Epithelial cell of proximal tubule (primary cell): ENCODE data around the gene UMAD1. TPM values are rescaled to one million over a fixed set of nuclear protein-coding genes. Genes with fewer than 3 reads are reported as not detected.

Source experiments
- DNase-seq: peaks from one replicate; pipeline ENCODE4 v3.0.0-alpha.2; 2011; ENCODE audit warnings: low read depth
- H3K4me3 ChIP-seq: 2 replicates; pipeline ENCODE4 v1.5.1; 2011; ENCODE audit warnings: low read depth, mild to moderate bottlenecking, low read length
- total RNA-seq: library from RNA; depleted of rRNA; stranded (reverse); fragments of >200 nt; gene quantifications from 2 replicates; pipeline ENCODE4 v1.2.3, GENCODE V29; 2015
- TF ChIP-seq, protein P1 (sequence below): conservative IDR thresholded peaks from 2 replicates; pipeline ENCODE4 v1.5.1; 2012; ENCODE audit warnings: low read depth, mild to moderate bottlenecking, low read length

The UMAD1 gene
- total RNA-seq, 1 donor from 2014 or later, result 9.7 TPM

DNA sequence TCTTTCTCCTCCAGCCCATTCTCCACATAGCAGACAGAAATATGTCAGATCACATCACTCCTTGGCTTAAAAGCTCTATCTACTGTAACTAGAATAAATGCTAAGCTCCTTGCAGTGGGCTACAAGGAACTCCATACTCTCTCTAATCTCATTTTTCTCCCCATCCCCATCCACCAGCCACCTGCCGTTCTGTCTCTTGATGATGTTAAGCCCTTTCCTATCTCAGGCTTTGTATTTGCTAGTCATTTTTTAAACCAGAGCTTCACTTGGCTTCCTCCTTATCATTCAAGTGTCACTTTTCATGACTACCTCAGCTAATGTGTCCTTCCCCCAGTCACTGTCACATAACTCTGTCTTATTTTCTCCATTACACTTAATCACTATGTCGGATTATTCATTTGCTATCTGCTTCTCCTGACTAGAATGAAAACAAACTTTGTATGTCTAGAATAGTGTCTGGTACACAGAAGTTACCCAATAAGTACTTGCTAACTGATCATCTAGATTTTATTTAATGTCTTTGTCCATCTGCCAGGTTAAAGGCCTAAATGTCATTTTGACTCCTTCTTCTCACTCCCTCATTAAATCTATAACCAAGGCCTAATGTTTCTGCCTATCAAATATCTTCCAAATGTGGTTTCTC is 165.1 kb downstream of the UMAD1 start:
- TF ChIP-seq, protein P1, sequence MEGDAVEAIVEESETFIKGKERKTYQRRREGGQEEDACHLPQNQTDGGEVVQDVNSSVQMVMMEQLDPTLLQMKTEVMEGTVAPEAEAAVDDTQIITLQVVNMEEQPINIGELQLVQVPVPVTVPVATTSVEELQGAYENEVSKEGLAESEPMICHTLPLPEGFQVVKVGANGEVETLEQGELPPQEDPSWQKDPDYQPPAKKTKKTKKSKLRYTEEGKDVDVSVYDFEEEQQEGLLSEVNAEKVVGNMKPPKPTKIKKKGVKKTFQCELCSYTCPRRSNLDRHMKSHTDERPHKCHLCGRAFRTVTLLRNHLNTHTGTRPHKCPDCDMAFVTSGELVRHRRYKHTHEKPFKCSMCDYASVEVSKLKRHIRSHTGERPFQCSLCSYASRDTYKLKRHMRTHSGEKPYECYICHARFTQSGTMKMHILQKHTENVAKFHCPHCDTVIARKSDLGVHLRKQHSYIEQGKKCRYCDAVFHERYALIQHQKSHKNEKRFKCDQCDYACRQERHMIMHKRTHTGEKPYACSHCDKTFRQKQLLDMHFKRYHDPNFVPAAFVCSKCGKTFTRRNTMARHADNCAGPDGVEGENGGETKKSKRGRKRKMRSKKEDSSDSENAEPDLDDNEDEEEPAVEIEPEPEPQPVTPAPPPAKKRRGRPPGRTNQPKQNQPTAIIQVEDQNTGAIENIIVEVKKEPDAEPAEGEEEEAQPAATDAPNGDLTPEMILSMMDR, result no peak

GRCh38 chr7:7808156-7808555 is 167.6 kb downstream of the UMAD1 start:
- H3K4me3 ChIP-seq, result no peak overlapping the region
- TF ChIP-seq, protein P1, result no peak
- no peak for DNase-seq

More for the DNA sequence above, 165.1 kb downstream of the UMAD1 start:
- DNase-seq, result no peak
- H3K4me3 ChIP-seq, result no peak overlapping the region

- no peak overlapping the region for H3K4me3 ChIP-seq
- DNase-seq, result no peak
- TF ChIP-seq, protein P1, result no peak
Measured at GRCh38 chr7:7808626-7809025, 168.1 kb downstream of the UMAD1 start.

DNA sequence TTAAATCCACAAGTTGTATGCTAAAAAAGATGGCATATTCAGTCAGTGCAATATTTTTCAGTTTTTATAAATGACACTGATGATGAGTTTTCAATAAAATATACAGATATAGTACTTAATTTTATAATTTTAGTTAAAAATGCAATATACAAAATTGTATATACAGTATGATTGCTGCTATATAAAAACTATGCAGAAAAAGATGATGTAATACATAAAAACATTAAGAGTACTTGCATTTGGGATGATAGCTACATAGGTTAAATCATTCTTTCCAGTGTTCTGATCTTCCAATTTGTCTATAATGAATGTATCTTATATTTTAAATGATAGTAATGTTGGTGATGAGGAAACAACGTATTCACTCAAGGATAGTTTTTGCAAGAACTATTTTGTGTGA is 169.8 kb downstream of the UMAD1 start:
- H3K4me3 ChIP-seq, result no peak overlapping the region
- DNase-seq, result no peak
- TF ChIP-seq, protein P1, result no peak

- DNase-seq, result no peak
- TF ChIP-seq, protein P1, result no peak
- no peak overlapping the region for H3K4me3 ChIP-seq
Measured at GRCh38 chr7:7810826-7811225, 170.3 kb downstream of the UMAD1 start.

- TF ChIP-seq, protein P1, result no peak
- no peak for DNase-seq
- H3K4me3 ChIP-seq, result no peak overlapping the region
Measured at GRCh38 chr7:7812112-7812511, 171.6 kb downstream of the UMAD1 start.

- TF ChIP-seq, protein P1, result no peak
- no peak for DNase-seq
- no peak overlapping the region for H3K4me3 ChIP-seq
Measured at GRCh38 chr7:7815395-7815794, 174.8 kb downstream of the UMAD1 start.
